ENCODE data around the gene MAP4K2.

GRCh38 chr11:64802370-64803157, 450 bp downstream of the MAP4K2 start:
- TF ChIP-seq EP300 (IDR thresholded peaks at IDR 0.05) (no peak), CTCF (IDR thresholded peaks at IDR 0.05) (no peak), POLR2A (IDR thresholded peaks at IDR 0.05) (no peak)

All from sigmoid colon (tissue), 4 donors.